DMS 273 (cell line): ENCODE measurements around the gene SLC16A9.

Experiments
- DNase-seq: peaks from one replicate; lab custom pipeline; 2025; ENCODE audit not compliant: unreplicated experiment; lab: John Stamatoyannopoulos, UW

The SLC16A9 gene

GRCh38 chr10:59631882-59632807, 77.5 kb downstream of the SLC16A9 start:
- no peak for DNase-seq

GRCh38 chr10:59631237-59631636, 78.4 kb downstream of the SLC16A9 start:
- DNase-seq: no peak

- DNase-seq: no peak
Measured at GRCh38 chr10:59628965-59629364, 80.7 kb downstream of the SLC16A9 start.

GRCh38 chr10:59628456-59628855, 81.2 kb downstream of the SLC16A9 start:
- DNase-seq: no peak

DNA sequence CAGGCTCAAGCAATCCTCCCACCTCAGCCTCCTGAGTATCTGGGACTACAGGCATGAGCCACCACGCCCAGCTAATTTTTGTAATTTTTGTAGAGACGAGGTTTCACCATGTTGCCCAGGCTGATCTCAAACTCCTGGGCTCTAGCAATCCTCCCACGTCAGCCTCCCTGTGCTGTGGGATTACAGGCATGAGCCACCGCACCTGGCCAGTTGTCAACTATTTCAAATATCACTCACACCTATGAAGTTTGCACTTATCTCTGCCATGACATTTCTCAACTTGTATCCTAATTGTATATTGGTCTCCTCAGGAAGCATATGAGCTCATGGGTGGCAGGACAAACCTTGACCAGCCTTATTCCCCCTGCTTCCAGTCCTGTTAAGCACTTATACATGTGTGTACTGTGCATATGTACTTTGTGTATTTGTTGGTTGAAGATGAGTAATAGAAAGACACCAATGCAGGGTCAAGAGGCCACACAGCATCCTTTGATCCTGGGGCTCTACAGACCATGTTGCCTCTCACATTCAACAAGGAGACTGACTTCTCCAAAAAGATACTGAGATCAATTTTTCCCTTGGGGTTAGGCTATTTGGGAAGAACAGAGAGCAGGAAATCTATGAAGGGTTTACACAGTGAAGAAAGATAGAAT, 82.2 kb downstream of the SLC16A9 start:
- no peak for DNase-seq

DNA sequence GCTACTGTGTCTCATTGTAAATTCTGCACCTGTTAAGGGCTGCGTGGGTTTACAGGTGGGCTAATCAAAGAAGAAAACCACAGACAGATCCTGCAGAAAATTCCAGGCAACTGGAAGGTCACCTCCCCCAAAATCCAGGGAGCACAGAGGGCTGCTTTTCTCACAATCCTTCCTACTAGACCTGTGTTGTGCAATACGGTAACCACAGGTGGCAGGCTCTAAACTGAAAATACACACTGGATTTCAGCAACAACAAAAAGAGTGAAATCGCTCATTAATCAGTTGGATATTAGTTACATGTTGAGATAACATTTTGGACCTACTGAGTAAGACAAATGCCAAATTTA, 83.2 kb downstream of the SLC16A9 start:
- peak; percentile 21 for DNase-seq

DNA sequence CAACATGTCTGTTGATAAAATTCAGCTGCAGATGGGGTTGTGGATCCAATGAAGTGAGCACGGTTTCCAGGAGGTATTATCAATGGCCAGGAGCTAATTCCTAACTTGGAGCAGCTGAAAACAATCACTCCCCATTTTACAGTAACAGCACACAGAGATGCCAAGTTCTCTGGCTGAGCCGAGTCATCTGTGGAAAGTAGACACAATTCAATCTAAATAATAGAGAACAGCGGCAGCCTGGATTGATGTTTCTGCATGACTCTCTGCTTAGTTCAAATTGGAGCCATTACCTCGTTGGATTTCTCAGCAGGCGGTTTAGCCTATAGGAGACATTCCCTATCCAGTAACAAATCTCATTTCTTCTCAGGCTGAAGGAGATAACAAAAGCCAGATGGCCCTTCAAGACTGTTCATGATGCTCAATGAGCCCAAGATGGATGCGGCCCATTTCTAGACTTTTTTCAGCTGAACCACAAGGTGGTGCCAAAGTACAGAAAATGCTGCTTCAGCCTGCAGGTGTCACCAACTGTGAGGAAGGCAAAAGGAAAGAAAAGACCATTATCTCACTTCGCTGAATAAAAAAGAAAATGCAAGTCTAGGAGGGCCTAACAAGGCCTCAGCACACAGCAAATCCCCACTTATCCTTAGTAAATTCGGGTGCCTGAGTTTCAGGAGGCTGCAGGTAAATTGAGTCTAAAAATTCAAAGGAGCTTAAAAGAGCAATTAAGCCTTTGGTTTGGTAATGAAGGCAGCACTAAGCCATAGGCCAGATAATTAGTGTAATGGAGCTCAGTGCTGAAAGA, 83.7 kb downstream of the SLC16A9 start:
- peak; percentile 81 for DNase-seq

DNA sequence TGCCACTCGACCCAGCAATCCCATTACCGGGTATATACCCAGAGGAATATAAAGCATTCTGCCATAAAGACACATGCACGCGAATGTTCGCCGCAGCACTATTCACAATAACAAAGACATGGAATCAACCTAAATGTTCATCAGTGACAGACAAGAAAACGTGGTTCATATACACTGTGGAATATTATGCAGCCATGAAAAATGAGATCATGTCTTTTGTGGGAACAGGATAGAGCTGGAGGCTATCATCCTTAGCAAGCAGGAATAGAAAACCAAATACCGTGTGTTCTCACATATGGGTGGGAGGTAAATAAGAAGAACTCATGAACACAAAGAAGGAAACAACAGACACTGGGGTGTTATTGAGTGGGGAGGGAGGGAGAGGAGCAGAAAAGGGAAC, 84.7 kb downstream of the SLC16A9 start:
- no peak for DNase-seq

- DNase-seq: no peak
Measured at GRCh38 chr10:59624136-59624535, 85.5 kb downstream of the SLC16A9 start.

GRCh38 chr10:59623133-59624121, 86.2 kb downstream of the SLC16A9 start:
- peak; percentile 5 for DNase-seq

GRCh38 chr10:59622320-59623132, 87.1 kb downstream of the SLC16A9 start:
- peak; percentile 67 for DNase-seq

GRCh38 chr10:59621771-59622170, 87.9 kb downstream of the SLC16A9 start:
- DNase-seq: no peak

DNA sequence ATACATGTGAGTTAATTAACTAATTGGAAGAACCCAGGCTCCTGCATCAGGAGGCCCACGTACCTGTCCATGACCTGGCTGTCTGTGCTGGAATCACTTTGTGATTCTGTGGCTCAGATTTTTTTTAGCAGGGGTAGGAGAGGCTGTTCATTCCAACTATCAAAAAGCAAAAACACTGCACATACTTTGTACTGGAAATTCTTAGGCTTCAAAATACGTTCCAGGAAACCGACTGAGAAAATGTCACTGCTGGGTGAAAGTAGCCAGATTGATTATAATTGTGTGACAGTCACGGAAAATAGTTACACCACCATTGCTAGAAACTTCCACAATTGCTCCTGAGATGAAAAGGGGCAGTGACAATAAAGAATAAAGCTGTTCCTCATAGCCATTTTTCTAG, 91.0 kb downstream of the SLC16A9 start:
- DNase-seq: no peak

GRCh38 chr10:59617996-59618395, 91.7 kb downstream of the SLC16A9 start:
- no peak for DNase-seq

- no peak for DNase-seq
Measured at GRCh38 chr10:59611048-59611447, 98.6 kb downstream of the SLC16A9 start.

- DNase-seq: no peak
Measured at GRCh38 chr10:59607970-59608369, 101.7 kb downstream of the SLC16A9 start.

DNA sequence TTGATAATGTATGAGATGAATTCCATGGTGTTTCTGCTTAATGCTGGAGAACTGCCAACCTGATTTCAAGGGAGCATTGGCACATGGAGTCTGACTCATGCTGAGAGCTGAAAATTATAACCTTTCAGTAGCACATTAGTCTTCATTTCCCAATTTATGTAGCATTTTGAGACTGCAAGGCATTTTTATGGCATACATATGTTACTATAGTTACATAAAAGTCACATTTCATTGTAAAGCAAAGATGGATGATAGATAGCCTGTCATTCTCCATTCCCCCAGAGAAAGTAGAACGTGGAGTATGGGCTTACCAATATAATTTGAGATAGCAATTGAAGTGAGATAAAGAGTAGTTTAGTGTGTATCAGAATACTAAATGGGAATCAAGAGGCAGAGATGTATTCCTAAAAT, 103.1 kb downstream of the SLC16A9 start:
- DNase-seq: peak; percentile 33

DNA sequence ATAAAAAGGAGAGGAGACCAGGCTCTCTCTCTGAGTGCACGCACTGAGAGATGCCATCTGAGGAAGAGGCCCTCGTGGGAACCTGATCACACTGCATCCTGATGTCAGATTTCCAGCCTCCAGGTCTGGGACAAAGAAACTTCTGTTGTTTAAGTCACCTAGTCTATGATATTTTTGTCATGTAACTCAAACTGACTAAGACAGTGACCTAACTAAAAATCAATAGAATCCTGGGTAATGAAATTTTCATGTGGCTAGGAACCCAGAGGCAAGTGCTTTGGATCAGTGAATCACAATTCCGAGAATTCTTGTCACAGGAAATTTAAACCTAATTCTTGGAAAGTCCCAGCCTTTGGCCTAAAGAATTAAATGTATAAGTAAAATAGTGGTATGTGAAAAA, 107.7 kb downstream of the SLC16A9 start:
- DNase-seq: no peak
